ENCODE measurements around the gene THEMIS.

DNA sequence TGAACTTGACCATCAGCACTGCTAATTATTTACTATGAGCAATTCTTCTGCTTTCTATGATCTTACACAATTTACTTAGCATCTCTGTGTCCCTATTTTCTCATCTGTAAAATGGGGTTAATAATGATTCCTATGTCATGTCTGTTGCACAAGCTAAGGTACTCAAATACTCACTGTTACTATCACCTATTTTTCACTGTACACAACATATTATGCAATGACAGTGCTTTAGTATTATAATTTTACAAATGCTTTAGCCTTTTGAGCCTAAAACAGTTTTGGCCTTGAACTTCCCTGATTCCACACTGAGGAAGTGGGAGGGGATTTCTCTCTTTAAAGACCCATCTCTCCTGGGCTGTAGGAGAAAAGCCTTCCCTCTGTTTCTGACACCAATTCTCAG lies 36.9 kb upstream of the THEMIS start:
- no peak for TF ChIP-seq GATA2 (IDR thresholded peaks at IDR 0.05; ENCODE audit: low read depth, low read length)
- no peak for TF ChIP-seq GATA3 (IDR thresholded peaks at IDR 0.05; ENCODE audit: low read depth, low read length)
